ENCODE data around the gene ENPP3.

DNA sequence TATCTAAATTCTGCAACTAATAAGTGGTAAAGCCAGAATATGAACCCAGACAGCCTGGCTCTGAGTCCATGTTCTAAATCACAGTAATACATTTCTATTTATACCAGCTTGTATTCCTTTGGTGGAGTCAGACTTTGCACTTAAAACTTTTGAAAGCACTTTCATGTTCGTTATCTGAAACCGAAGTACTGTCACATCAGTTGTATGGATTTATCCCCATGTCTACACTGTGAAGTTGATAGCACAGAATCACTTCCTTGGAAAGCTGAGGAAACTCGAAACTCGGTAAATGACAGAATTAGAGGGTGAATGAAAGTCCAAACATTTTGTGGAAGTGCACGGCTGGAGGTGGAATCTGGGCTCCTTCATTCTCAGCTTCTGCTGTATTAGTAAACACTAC lies 102.0 kb downstream of the ENPP3 start:
- TF ChIP-seq ZNF501 (tag by site-specific recombination; IDR thresholded peaks at IDR 0.05) (no peak), ZNF23 (tag by site-specific recombination; IDR thresholded peaks at IDR 0.05; ENCODE audit: borderline replicate concordance) (no peak), ZNF174 (tag by site-specific recombination; IDR thresholded peaks at IDR 0.05) (no peak), ZNF670 (tag by site-specific recombination; IDR thresholded peaks at IDR 0.05; ENCODE audit: low read depth) (no peak), ZBTB8A (tag by site-specific recombination; IDR thresholded peaks at IDR 0.05) (no peak)
- TF ChIP-seq, protein P1, sequence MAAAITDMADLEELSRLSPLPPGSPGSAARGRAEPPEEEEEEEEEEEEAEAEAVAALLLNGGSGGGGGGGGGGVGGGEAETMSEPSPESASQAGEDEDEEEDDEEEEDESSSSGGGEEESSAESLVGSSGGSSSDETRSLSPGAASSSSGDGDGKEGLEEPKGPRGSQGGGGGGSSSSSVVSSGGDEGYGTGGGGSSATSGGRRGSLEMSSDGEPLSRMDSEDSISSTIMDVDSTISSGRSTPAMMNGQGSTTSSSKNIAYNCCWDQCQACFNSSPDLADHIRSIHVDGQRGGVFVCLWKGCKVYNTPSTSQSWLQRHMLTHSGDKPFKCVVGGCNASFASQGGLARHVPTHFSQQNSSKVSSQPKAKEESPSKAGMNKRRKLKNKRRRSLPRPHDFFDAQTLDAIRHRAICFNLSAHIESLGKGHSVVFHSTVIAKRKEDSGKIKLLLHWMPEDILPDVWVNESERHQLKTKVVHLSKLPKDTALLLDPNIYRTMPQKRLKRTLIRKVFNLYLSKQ (tag by site-specific recombination; IDR thresholded peaks at IDR 0.05; ENCODE audit: borderline replicate concordance) = no peak
- TF ChIP-seq, protein P2, sequence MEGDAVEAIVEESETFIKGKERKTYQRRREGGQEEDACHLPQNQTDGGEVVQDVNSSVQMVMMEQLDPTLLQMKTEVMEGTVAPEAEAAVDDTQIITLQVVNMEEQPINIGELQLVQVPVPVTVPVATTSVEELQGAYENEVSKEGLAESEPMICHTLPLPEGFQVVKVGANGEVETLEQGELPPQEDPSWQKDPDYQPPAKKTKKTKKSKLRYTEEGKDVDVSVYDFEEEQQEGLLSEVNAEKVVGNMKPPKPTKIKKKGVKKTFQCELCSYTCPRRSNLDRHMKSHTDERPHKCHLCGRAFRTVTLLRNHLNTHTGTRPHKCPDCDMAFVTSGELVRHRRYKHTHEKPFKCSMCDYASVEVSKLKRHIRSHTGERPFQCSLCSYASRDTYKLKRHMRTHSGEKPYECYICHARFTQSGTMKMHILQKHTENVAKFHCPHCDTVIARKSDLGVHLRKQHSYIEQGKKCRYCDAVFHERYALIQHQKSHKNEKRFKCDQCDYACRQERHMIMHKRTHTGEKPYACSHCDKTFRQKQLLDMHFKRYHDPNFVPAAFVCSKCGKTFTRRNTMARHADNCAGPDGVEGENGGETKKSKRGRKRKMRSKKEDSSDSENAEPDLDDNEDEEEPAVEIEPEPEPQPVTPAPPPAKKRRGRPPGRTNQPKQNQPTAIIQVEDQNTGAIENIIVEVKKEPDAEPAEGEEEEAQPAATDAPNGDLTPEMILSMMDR (tag by site-specific recombination; IDR thresholded peaks at IDR 0.05) = no peak
